ENCODE data around the gene ZDHHC18. TPM values are rescaled to one million over a fixed set of nuclear protein-coding genes. Genes with fewer than 3 reads are reported as not detected.

ZDHHC18 gene
- total RNA-seq, 1 experiment from 2014 or later, result 33.1 TPM

GRCh38 chr1:26786437-26787380 is 39.8 kb upstream of the ZDHHC18 start:
- H2AK5ac ChIP-seq (ENCODE audit: insufficient read length, low read length), result no peak overlapping the region
- no peak overlapping the region for H3K56ac ChIP-seq (ENCODE audit: insufficient read length, low read depth, low read length)
- peaks cover 5% of the 10 kb centered on the region; the same call in 1 of the 2 replicates for H3K4me1 ChIP-seq (ENCODE audit: insufficient read depth, low read length)
- Mint-ChIP-seq H3K4me3 (peak overlapping the region; percentile 92 to 95), H3K9me3 (no peaks in the 10 kb centered on the region), H3K27ac (peak overlapping the region; percentile 98 to 99 (median 98)), H3K36me3 (ENCODE audit: insufficient read depth in 1 of 3, low read depth in 3 of 3) (peaks cover 0 to 16% (median 11%) of the 10 kb centered on the region in 3 experiments; a peak in 5 of 7 replicates), H3K27me3 (ENCODE audit: low read depth) (no peaks in the 10 kb centered on the region; the same call in 1 of the 2 replicates), H3K4me1 (peaks cover 52 to 59% of the 10 kb centered on the region in 2 experiments)
- no CpG with 5 or more reads among the region's 12 CpGs for WGBS (ENCODE audit: extremely low coverage, insufficient read length, low lambda C conversion rate)
- H4K91ac ChIP-seq (ENCODE audit: insufficient read length, low read depth, low read length), result no peak overlapping the region
- H2BK20ac ChIP-seq (ENCODE audit: low read depth, low read length, poor library complexity, severe bottlenecking), result no peak overlapping the region
- H3K27me3 ChIP-seq (ENCODE audit: insufficient read depth, low read length), result no peaks in the 10 kb centered on the region
- H3K18ac ChIP-seq (ENCODE audit: insufficient read length, low read depth, low read length), result no peak overlapping the region
- peak overlapping the region; percentile 85 for H3K4me2 ChIP-seq (ENCODE audit: insufficient read depth, insufficient read length, low read length)
- H3K79me1 ChIP-seq (ENCODE audit: insufficient read depth, low read depth, low read length, poor library complexity, severe bottlenecking), result no peaks in the 10 kb centered on the region
- no peak overlapping the region for H2BK15ac ChIP-seq (ENCODE audit: low read depth, low read length)
- H3K4ac ChIP-seq (ENCODE audit: low read depth, low read length), result no peak overlapping the region
- H2AFZ ChIP-seq (ENCODE audit: low read length), result no peak overlapping the region
- peak overlapping the region; percentile 55; the same call in 1 of the 2 replicates for H3K14ac ChIP-seq (ENCODE audit: insufficient read depth, low read length)
- no peak overlapping the region for H2BK120ac ChIP-seq (ENCODE audit: low read depth, low read length, poor library complexity, severe bottlenecking)
- no peaks in the 10 kb centered on the region for H3K9me3 ChIP-seq (ENCODE audit: control insufficient read depth, low read depth, low read length)
- H3K23ac ChIP-seq (ENCODE audit: insufficient read length, low read depth, low read length), result no peak overlapping the region
- H3K23me2 ChIP-seq (ENCODE audit: insufficient read length, low read depth, low read length, poor library complexity, severe bottlenecking), result peaks cover 10% of the 10 kb centered on the region
- H4K20me1 ChIP-seq (ENCODE audit: control insufficient read depth, insufficient read depth, insufficient read length), result no peaks in the 10 kb centered on the region
- H4K5ac ChIP-seq (ENCODE audit: insufficient read length, low read depth, low read length), result no peak overlapping the region
- H2BK5ac ChIP-seq (ENCODE audit: insufficient read length, low read length), result no peak overlapping the region
- H2BK12ac ChIP-seq (ENCODE audit: insufficient read length, low read depth, low read length), result no peak overlapping the region
- H4K8ac ChIP-seq (replicated peaks; ENCODE audit: insufficient read length, low read depth, low read length), result no peak overlapping the region
- H3T11ph ChIP-seq (ENCODE audit: low read length), result no peak overlapping the region
- TF ChIP-seq, protein P1, sequence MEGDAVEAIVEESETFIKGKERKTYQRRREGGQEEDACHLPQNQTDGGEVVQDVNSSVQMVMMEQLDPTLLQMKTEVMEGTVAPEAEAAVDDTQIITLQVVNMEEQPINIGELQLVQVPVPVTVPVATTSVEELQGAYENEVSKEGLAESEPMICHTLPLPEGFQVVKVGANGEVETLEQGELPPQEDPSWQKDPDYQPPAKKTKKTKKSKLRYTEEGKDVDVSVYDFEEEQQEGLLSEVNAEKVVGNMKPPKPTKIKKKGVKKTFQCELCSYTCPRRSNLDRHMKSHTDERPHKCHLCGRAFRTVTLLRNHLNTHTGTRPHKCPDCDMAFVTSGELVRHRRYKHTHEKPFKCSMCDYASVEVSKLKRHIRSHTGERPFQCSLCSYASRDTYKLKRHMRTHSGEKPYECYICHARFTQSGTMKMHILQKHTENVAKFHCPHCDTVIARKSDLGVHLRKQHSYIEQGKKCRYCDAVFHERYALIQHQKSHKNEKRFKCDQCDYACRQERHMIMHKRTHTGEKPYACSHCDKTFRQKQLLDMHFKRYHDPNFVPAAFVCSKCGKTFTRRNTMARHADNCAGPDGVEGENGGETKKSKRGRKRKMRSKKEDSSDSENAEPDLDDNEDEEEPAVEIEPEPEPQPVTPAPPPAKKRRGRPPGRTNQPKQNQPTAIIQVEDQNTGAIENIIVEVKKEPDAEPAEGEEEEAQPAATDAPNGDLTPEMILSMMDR (conservative IDR thresholded peaks at IDR 0.05), result no peak
- H3K27ac ChIP-seq (ENCODE audit: insufficient read length, low read depth, low read length), result no peak overlapping the region
- DNase-seq, result peak; percentile 69
- H3K9ac ChIP-seq (ENCODE audit: extremely low read depth, insufficient read length, low read length), result peak overlapping the region; percentile 13
- no peaks in the 10 kb centered on the region; the same call in 1 of the 2 replicates for H3K79me2 ChIP-seq (ENCODE audit: insufficient read depth, low read length)
